Endothelial cell (in vitro differentiated cells): Measurements from ENCODE around the gene MOB1A. TPM values are rescaled to one million over a fixed set of nuclear protein-coding genes. Genes with fewer than 3 reads are reported as not detected.
A peak's percentile ranks its signal among the peaks of the same experiment; 100 is the strongest.

Source experiments
- DNase-seq: peaks from one replicate; pipeline ENCODE4 v3.0.0; 2021; ENCODE audit warnings: low spot score
- H3K27ac Mint-ChIP-seq: one replicate; pipeline ENCODE4 v1.8.0; 2021; ENCODE audit warnings: mixed read lengths, inconsistent platforms; ENCODE audit not compliant: unreplicated experiment
- H3K27me3 Mint-ChIP-seq: one replicate; pipeline ENCODE4 v1.8.0; 2021; ENCODE audit warnings: mild to moderate bottlenecking, moderate library complexity, mixed read lengths, inconsistent platforms; ENCODE audit not compliant: unreplicated experiment
- H3K36me3 Mint-ChIP-seq: one replicate; pipeline ENCODE4 v1.8.0; 2021; ENCODE audit warnings: mild to moderate bottlenecking, low read depth, mixed read lengths, inconsistent platforms; ENCODE audit not compliant: unreplicated experiment
- H3K4me1 Mint-ChIP-seq: one replicate; pipeline ENCODE4 v1.8.0; 2021; ENCODE audit warnings: mild to moderate bottlenecking, mixed read lengths, inconsistent platforms; ENCODE audit not compliant: unreplicated experiment
- H3K4me3 Mint-ChIP-seq: one replicate; pipeline ENCODE4 v1.8.0; 2021; ENCODE audit warnings: mild to moderate bottlenecking, mixed read lengths, inconsistent platforms; ENCODE audit not compliant: unreplicated experiment
- H3K9me3 Mint-ChIP-seq: one replicate; pipeline ENCODE4 v1.8.0; 2021; ENCODE audit warnings: mixed read lengths, inconsistent platforms; ENCODE audit not compliant: unreplicated experiment
- total RNA-seq: library from RNA; stranded (reverse); fragmentation: NEBNext Ultra II Directional; extraction: Animal tissue kit (Norgen Biotek cat#: 25700); gene quantifications from one replicate; pipeline ENCODE4 v1.2.1, GENCODE V29; 2021; ENCODE audit not compliant: unreplicated experiment
- TF ChIP-seq, protein P1 (sequence below): fragments of 200-600 bp; sonication (generic); IDR thresholded peaks from one replicate; pipeline ENCODE4 v1.5.0; 2021; ENCODE audit warnings: antibody characterized with exemption; ENCODE audit not compliant: unreplicated experiment

Gene MOB1A
- total RNA-seq, 1 donor from 2014 or later, result 85.3 TPM

GRCh38 chr2:74149570-74150319 is 28.9 kb downstream of the MOB1A start:
- DNase-seq, result no peak
- Mint-ChIP-seq H3K27ac (no peak overlapping the region), H3K27me3 (peaks cover 5% of the 10 kb centered on the region), H3K36me3 (peaks cover 5% of the 10 kb centered on the region), H3K4me1 (peaks cover 3% of the 10 kb centered on the region), H3K4me3 (no peak overlapping the region), H3K9me3 (no peaks in the 10 kb centered on the region)
- TF ChIP-seq, protein P1, sequence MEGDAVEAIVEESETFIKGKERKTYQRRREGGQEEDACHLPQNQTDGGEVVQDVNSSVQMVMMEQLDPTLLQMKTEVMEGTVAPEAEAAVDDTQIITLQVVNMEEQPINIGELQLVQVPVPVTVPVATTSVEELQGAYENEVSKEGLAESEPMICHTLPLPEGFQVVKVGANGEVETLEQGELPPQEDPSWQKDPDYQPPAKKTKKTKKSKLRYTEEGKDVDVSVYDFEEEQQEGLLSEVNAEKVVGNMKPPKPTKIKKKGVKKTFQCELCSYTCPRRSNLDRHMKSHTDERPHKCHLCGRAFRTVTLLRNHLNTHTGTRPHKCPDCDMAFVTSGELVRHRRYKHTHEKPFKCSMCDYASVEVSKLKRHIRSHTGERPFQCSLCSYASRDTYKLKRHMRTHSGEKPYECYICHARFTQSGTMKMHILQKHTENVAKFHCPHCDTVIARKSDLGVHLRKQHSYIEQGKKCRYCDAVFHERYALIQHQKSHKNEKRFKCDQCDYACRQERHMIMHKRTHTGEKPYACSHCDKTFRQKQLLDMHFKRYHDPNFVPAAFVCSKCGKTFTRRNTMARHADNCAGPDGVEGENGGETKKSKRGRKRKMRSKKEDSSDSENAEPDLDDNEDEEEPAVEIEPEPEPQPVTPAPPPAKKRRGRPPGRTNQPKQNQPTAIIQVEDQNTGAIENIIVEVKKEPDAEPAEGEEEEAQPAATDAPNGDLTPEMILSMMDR, result no peak

GRCh38 chr2:74149247-74149525 is 29.5 kb downstream of the MOB1A start:
- H3K27ac Mint-ChIP-seq, result no peak overlapping the region
- peaks cover 5% of the 10 kb centered on the region for H3K36me3 Mint-ChIP-seq
- H3K4me1 Mint-ChIP-seq, result peaks cover under 1% of the 10 kb centered on the region
- TF ChIP-seq, protein P1, result no peak
- no peak overlapping the region for H3K4me3 Mint-ChIP-seq
- no peak for DNase-seq
- H3K27me3 Mint-ChIP-seq, result peaks cover 5% of the 10 kb centered on the region
- no peaks in the 10 kb centered on the region for H3K9me3 Mint-ChIP-seq

DNA sequence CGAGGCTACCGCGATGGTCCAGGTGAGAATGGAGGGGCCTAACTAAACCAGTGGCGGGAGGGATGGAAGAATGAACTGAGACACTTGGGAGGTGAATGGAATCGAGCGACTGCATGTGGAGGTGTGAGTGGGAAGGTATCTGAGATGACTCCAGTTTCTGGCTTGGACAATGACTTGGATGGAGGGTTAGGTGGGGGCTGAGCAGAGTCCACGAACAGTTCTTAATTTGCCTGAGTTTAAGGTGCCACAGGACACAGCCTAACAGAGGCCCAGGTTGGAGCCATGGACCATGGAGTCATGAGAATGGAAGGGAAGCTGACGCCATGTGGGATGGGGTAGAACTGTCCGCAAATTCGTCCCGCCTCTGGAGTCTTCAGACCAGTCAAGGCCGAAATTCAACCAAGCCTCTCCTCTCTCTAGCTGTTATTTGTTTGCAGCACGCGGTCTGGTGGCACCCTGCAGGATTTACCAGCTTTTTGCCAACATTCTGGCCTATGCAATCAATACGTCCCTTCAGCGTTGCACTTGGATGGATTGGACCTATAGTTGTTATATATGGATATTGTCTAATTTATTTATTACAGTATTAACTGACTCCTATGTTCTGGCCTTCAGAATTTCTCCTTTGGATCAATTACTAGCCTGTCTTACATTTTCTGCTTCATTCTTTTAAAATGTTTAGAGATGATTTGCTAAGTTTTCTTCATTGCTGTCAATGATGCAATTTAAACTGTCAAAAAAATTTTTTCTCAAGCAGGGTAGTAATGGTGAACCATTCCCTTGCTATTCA is 30.0 kb downstream of the MOB1A start:
- no peaks in the 10 kb centered on the region for H3K9me3 Mint-ChIP-seq
- H3K27ac Mint-ChIP-seq, result no peak overlapping the region
- no peak overlapping the region for H3K4me3 Mint-ChIP-seq
- H3K4me1 Mint-ChIP-seq, result no peaks in the 10 kb centered on the region
- H3K27me3 Mint-ChIP-seq, result peaks cover 5% of the 10 kb centered on the region
- DNase-seq, result no peak
- TF ChIP-seq, protein P1, result no peak
- H3K36me3 Mint-ChIP-seq, result peaks cover 5% of the 10 kb centered on the region

GRCh38 chr2:74147727-74148456 is 30.8 kb downstream of the MOB1A start, which contains the start of gene BOLA3:
Gene BOLA3, minus strand, starts transcription at chr2:74147912. Its CDS starts 38 bp downstream, at chr2:74147874.
- Mint-ChIP-seq H3K4me1 (no peaks in the 10 kb centered on the region), H3K27ac (no peak within 1 kb of the TSS), H3K36me3 (peaks cover 5% of the 10 kb centered on the region), H3K4me3 (no peak within 1 kb of the TSS), H3K9me3 (no peaks in the 10 kb centered on the region), H3K27me3 (peaks cover 5% of the 10 kb centered on the region)
- peak; percentile 90 for DNase-seq
- TF ChIP-seq, protein P1, result peak; percentile 63
